ENCODE data around the gene C20orf141.
A peak's percentile ranks its signal among the peaks of the same experiment; 100 is the strongest.
"Not testable (repeated sequence)": the region's sequence is repeated elsewhere in the genome, so short reads cannot be mapped to it uniquely, and the experiment has no call there.

Gene C20orf141

DNA sequence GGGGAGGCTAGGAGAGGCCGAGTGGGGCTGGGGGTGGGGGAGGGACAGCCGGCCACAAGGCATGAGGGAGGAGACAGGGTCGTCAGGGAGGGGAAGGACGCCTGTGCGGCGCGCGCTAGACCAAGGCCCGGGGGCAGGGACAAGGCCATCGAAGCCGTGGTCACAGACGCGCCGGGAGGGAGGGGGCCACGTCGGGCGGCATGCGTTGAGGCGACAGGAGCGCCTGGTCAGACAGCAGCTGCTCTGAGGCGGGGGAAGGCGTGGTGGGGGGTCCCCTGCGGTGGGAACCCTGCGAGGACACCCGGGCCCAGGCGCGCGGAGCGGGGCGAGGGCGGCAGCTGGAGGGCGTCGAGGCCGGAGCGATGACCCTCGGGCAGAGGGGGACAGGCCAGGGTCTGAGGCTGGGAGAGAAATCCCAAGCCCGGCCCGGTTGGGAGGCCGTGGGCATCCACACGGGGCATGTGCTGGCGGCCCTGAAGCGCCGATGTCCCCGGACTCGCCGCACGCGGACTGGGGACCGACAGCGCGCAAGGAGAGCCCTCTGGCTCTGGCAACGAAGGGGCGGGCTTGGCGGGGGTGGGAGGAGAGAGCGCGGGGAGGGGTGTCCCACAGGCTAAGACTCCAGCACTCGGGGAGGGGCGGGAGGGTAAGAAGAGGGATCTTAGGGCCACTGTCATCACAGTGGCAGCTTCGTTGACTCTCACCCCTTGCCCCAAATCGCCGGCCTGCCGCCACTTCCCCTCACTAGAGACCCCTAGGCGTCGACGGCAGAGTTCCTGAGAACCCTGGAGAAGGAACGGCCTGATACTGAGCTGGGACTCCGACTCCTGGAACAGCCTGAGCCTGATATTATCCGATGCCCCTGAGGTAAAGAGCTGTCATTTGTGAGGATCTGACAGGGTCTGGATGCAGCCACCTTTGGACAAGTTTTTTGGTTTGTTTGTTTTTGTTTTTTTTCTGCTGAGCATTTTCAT, 6.4 kb downstream of the C20orf141 start:
- DNase-seq: no peak

DNA sequence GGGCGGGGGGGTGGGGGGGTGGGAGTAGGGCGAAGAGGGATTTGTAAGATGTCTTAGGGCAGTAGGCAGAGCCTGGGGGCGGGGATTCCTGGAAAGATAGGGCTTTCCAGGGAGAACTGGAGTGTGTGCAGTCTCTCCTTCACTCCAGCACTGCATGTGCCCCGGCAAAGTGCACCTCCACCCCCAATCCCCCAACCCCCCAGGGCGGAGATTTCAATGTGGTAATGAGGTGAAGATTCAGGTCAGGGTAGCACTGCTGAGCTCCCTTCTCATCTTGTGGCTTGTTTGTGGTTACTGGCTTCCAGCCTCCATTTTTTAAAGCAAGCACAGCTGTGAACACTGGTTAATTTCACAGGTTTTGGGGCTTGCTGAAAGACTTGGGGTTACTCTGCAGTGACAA, 7.3 kb downstream of the C20orf141 start:
- DNase-seq: no peak

GRCh38 chr20:2825761-2826160, 11.0 kb downstream of the C20orf141 start:
- DNase-seq: no peak

GRCh38 chr20:2826655-2827054, 11.9 kb downstream of the C20orf141 start:
- no peak for DNase-seq

GRCh38 chr20:2829376-2829775, 14.6 kb downstream of the C20orf141 start:
- no peak for DNase-seq

GRCh38 chr20:2831206-2831605, 16.4 kb downstream of the C20orf141 start:
- not testable (repeated sequence) for DNase-seq

DNA sequence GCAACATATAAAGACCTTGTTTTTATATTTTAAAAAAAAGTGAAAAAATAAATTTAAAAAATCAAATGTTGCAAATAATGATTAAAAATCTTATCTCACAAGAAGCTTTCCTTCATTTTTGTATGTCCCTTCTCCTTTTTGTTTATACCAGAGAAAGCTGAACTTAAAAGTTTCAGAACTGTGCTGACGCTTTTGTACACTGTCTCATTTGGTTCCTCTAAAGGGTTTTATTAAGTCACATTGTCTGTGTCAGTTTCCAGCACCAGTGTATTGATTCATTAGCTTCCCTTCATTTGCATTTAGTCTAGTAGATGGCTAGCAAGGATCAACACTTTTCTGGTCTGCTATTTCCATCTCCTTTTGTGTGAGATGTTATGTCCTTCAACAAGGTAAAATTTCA, 19.0 kb downstream of the C20orf141 start:
- DNase-seq: no peak

GRCh38 chr20:2834401-2835110, 19.8 kb downstream of the C20orf141 start:
- no peak for DNase-seq

GRCh38 chr20:2835331-2835796, 20.6 kb downstream of the C20orf141 start:
- DNase-seq: no peak

- DNase-seq: no peak
These were observed 21.2 kb downstream of the C20orf141 start for GRCh38 chr20:2836035-2836434.

- no peak for DNase-seq
These were observed 22.6 kb downstream of the C20orf141 start for GRCh38 chr20:2837221-2837960.

DNA sequence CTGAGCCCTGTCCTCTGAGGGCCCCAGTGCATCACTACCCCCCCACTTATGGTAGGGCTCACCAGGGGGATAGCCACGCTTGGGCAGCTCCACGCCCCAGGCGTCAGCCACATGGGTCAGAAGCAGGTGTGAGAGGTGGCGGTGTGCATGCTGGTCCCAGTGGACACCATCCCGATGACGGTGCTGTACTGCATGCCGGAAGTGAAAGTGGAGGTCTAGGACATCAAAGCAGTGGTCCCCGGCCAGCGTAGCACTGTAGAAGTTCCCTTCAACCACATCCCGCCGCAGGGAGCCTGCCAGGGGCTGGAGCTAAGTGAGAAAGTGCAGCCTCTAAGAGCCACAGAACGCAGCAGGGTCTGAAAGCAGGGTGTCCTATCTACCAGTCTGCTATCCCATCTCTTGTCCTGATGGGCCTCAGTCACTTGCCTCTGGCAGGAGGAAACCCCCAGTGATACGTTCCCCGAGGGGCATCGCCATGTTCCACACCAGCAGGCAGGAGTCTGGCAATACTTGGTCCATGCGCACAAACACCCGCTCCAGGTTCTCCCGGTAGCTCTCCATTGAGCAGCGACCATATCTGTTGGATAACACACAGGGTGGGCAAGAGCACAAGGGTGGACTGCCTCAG, 23.5 kb downstream of the C20orf141 start:
- DNase-seq: no peak

DNA sequence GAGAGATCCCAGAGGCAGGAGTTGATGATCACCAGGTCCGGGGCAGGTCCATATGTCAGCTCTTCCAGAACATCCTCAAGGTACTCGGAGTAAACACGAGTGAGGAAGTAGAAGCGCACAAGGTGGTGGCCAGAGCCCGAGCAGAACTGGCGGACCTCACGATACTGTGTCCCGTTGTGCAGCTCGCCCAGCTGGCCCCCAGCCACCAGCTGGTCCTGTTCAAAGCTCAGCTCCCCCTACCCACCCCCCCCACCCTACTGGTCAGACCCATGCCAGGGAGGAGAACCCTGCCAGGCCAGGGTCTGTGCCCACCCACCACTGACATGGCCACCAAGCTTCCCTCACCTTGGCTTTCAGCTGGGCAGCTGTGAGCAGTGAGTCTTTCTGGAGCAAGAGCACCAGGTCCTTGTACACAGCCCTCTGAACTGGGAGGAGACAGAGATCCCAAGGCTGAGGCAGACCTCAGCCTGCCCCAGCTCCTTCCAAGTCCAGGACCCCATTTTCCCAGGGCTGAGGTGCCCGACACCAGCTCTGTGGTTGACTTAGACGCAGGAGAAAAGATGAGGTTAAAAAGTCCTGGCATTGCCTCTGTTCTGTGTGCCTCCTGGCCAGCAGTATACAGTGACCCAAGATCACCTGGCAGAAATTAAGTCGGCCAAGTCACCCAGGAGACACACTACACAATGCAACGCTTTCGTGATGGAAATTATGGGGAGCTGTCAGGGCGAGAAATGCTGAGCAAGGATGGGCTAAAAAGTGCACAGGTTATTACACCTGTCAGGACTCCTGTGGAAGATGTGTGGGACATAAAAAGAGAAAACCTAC, 24.3 kb downstream of the C20orf141 start:
- no peak for DNase-seq

DNA sequence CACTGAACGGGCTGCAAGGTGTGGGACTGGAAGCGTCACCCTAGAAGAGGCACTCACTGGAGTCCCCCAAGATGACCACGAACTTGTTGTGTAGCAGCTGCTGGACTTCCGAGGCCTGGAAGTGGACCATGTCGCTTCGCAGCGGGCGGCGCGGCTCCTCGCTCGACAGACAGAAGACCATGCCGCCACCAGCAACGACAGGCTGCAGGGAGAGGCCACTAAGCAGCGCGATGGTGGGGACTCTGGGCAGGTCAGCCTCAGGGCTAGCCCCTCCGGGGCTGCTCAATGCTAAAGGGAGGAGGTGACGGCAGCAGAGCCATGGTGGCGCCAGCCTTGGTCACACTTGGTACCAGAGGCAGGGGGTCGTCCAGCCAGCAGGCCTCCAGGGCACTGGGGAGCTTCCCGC, 24.9 kb downstream of the C20orf141 start:
- DNase-seq: no peak

GRCh38 chr20:2840138-2840966, 25.6 kb downstream of the C20orf141 start, which contains the start of the genes PCED1A and VPS16:
Gene PCED1A (minus strand): TSS chr20:2840655. CDS start chr20:2839912, 743 bp downstream.
Gene VPS16 (plus strand): TSS chr20:2840745. CDS start chr20:2840775, 30 bp downstream.
- DNase-seq: peak; percentile 77

DNA sequence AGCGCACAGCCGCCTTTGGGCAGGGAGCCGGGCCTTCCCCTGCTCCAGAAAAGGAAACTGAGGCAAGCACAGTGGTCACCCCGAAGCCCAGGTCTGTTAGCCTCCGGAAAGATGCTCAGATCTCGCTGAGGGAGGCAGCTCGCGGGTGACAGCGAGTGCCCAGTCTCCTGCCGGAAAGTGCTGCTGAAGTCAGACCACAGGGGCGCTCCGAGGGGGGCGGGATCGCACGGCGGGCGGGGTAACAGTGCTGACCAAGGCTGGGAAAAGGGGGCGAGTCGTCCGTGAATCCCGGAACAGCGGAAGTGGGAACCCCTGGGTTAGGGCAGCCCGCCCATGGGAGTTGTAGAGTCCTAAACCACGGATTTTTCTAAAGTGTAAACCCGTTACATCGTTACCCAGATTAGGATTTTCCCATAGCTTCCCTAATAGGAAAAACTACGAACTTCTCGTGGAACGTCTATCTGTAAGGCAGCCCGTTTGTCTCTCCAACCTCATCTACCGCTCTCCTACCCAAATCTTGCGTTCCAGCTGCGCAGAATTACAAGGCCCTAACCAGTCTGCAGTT, 26.3 kb downstream of the C20orf141 start:
- DNase-seq: peak; percentile 23

DNA sequence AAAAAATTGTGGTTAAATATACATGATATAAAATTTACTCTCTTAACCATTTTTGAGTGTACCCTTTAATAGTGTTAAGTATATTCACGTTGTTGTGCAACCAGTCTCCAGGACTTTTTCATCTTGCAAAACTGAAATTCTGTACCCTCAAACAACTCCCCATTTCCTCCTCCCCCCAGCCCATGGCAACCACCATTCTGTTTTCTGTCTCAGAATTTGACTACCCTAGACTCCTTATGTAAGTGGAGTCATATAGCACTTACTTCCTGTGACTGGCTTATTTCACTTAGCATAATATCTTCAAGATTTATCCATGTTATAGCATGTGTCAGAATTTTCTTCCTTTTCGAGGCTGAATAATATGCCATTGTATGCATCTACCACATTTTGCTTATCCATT, 30.8 kb downstream of the C20orf141 start:
- no peak for DNase-seq

DNA sequence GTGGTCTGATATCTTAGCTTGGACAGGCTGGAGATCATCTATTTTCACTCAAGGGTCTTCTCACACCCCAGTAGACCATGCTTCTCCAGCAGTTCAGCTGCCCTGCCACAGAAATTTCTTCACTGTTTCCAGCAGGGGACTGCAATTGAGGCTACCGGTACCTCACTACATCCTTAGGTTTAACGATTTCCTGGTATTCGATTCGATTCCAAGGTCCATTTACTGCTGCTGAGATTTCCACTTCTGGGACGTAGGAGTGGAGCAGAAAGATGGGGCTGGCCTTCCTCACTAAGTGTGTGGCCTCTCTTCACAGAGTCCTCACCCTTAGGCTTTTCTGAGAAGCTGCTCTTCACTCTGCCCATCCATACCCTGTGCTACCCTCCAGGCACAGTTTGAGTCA, 31.9 kb downstream of the C20orf141 start:
- no peak for DNase-seq

GRCh38 chr20:2847802-2848201, 33.0 kb downstream of the C20orf141 start:
- no peak for DNase-seq

DNA sequence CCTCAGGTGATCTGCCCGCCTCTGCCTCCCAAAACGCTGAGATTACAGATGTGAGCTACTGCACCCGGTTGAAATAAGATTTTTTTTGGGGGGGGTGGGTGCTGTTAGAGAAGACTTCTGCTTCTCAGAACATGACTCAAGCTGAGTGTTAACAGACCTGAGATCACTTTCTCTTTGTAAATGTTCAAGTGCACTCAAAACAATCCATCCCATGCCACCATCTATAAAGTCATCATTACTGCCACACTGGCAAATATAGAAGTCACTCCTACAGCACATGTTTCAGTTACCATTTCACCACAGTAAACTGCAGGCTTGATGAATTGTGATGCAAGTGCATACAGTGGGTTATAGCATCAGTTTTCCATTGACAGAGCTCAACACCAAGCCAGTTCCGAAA, 34.7 kb downstream of the C20orf141 start:
- DNase-seq: no peak
